Lung (tissue), 12 donors: ENCODE measurements around the gene ECM2. TPM values are rescaled to one million over a fixed set of nuclear protein-coding genes. Genes with fewer than 3 reads are reported as not detected.

ENCODE experiments used
- ATAC-seq: fragments of 200-7000 bp; cut with Tn5 transposase; one replicate; pipeline ENCODE4 v1.9.1; 2020; ENCODE audit warnings: moderate number of reproducible peaks; ENCODE audit not compliant: insufficient read depth, low FRiP score
- DNase-seq, 3 donors: peaks; one replicate each; pipeline ENCODE4 v3.0.0-alpha.2; 2013 to 2017
- H3K27ac ChIP-seq, 2 donors: one replicate each; pipeline ENCODE4 v1.5.1; 2013; ENCODE audit warnings: mild to moderate bottlenecking in 2 of 2, moderate library complexity in 2 of 2, control low read depth in 1 of 2, inconsistent platforms in 1 of 2, low read depth in 1 of 2, low read length in 1 of 2
- H3K27me3 ChIP-seq, 3 donors: one replicate each; pipeline ENCODE4 v1.5.1; 2013; ENCODE audit warnings: low read length in 2 of 3; ENCODE audit not compliant: control insufficient read depth in 3 of 3, insufficient read depth in 3 of 3
- H3K36me3 ChIP-seq, 4 donors: one replicate each; pipeline ENCODE4 v1.5.1; 2013; ENCODE audit warnings: low read length in 4 of 4, mild to moderate bottlenecking in 1 of 4, moderate library complexity in 1 of 4; ENCODE audit not compliant: control insufficient read depth in 4 of 4, insufficient read depth in 4 of 4
- H3K4me1 ChIP-seq, 5 donors: one replicate each; pipeline ENCODE4 v1.5.1; 2013; ENCODE audit warnings: low read length in 5 of 5, mild to moderate bottlenecking in 2 of 5, moderate library complexity in 1 of 5; ENCODE audit not compliant: control insufficient read depth in 5 of 5, insufficient read depth in 5 of 5
- H3K4me3 ChIP-seq: one replicate; pipeline ENCODE4 v1.5.1; 2013; ENCODE audit warnings: mild to moderate bottlenecking, control low read depth, moderate library complexity
- H3K9ac ChIP-seq, 2 donors: one replicate each; pipeline ENCODE4 v1.5.1; 2013; ENCODE audit warnings: low read length in 2 of 2, control low read depth in 1 of 2; ENCODE audit not compliant: insufficient read depth in 1 of 2
- H3K9me3 ChIP-seq, 4 donors: one replicate each; pipeline ENCODE4 v1.5.1; 2013; ENCODE audit warnings: low read length in 3 of 4, mild to moderate bottlenecking in 1 of 4, moderate library complexity in 1 of 4; ENCODE audit not compliant: control insufficient read depth in 4 of 4, insufficient read depth in 3 of 4
- WGBS, 2 donors: extraction: QIAGEN DNeasy Blood & Tissue Kit; methylation state at CpG; one replicate each; pipeline ENCODE4 v1.1.7; 2013; 5-methylcytosine and 5-hydroxymethylcytosine counted together
- polyA plus RNA-seq, 2 donors: library from polyadenylated mRNA; stranded (reverse); fragments of 200-250 nt; gene quantifications; one replicate each; pipeline ENCODE4 v1.2.1, GENCODE V29; 2013
- total RNA-seq, 2 donors: library from RNA; depleted of rRNA in 1 of 2; stranded (reverse); fragments of >200 nt in 1 of 2; gene quantifications; one replicate each; pipeline ENCODE4 v1.2.1, GENCODE V29; 2014 to 2021
- TF ChIP-seq, protein P1 (sequence below): IDR thresholded peaks from 2 replicates; pipeline ENCODE4 v1.5.1; 2012; ENCODE audit warnings: mild to moderate bottlenecking; ENCODE audit errors: control extremely low read depth, extremely low read depth
- donor health status: control.
- donor health status: control.
- donor health status: Bipolar disorder and iron deficiency.
- donor health status: healthy.
- donor health status: DM: yes; HTN: yes; CAD: no.

Gene ECM2
- total and polyA plus RNA-seq, 4 donors: 0.92 to 63.1 (median 2.4) TPM

DNA sequence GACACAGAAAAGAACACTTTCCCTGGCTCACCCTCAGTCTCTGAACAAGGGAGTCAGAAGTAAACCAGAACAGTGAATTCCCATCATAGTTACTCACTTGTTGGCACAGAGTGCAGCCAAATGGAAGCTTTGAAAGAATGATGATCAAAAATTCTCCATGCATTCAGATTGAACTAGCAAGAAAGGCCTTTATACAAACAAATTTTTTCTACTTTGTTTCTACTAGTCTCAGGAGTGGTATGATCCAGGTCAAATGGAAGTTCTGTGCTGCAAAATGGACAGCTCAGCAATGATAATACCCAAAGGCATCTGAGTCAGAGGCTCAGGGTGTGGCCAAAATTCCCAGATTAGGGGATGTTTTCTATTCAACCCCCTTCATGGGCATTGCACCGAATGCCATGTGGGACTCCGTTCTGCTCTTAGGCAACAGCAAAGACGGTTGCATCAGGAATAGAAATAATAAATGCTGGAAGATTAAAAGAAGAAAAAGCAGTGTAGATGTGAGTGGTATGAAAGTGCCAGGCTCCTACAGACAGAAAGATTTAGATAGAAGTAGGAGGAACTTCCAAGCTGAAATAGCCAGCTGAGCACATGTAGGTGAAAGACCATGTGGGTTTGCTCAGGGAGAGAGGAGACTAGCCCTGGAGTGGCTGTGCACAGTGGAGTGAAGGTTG lies 29.5 kb downstream of the ECM2 start:
- Histone ChIP-seq H3K27ac (peak overlapping the region in 1 of 2 donors; percentile 55), H3K27me3 (no peaks in the 10 kb centered on the region), H3K36me3 (peaks cover 0 to 13% (median 0%) of the 10 kb centered on the region in 4 donors), H3K4me3 (no peak overlapping the region), H3K9ac (no peak overlapping the region), H3K9me3 (no peaks in the 10 kb centered on the region), H3K4me1 (peaks cover 0 to 31% (median 6%) of the 10 kb centered on the region in 5 donors)
- ATAC-seq: peak; percentile 79
- 64 to 71% methylated on average over 3 of the region's 3 CpGs for WGBS, 2 donors
- DNase-seq: peak in 2 of 3 donors; percentile 63 to 70
- TF ChIP-seq, protein P1, sequence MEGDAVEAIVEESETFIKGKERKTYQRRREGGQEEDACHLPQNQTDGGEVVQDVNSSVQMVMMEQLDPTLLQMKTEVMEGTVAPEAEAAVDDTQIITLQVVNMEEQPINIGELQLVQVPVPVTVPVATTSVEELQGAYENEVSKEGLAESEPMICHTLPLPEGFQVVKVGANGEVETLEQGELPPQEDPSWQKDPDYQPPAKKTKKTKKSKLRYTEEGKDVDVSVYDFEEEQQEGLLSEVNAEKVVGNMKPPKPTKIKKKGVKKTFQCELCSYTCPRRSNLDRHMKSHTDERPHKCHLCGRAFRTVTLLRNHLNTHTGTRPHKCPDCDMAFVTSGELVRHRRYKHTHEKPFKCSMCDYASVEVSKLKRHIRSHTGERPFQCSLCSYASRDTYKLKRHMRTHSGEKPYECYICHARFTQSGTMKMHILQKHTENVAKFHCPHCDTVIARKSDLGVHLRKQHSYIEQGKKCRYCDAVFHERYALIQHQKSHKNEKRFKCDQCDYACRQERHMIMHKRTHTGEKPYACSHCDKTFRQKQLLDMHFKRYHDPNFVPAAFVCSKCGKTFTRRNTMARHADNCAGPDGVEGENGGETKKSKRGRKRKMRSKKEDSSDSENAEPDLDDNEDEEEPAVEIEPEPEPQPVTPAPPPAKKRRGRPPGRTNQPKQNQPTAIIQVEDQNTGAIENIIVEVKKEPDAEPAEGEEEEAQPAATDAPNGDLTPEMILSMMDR: no peak

DNA sequence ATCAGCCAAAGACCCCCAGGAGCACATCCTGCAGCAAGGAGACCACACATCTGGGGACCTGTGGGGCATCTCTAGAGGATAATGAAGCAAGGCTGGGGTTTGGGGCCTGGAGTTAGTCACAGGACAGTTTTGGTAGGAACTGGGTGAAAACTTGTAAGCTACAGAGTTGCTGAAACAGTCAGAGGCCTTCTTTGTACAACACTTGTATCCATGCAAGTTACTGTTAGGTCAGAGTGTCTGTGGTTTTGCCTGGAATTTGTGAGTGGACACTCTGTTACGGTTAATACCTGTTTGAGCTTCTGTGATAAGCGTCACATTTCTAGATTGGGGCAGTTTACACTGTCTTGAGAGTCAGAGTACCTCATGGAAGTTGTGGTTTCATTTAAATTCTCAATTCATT lies 30.9 kb downstream of the ECM2 start:
- TF ChIP-seq, protein P1: no peak
- 83 to 89% methylated on average over 2 of the region's 2 CpGs for WGBS, 2 donors
- Histone ChIP-seq H3K4me1 (peaks cover 0 to 31% (median 6%) of the 10 kb centered on the region in 5 donors), H3K9me3 (no peaks in the 10 kb centered on the region), H3K9ac (no peak overlapping the region), H3K4me3 (no peak overlapping the region), H3K36me3 (peaks cover 0 to 13% (median 0%) of the 10 kb centered on the region in 4 donors), H3K27ac (no peak overlapping the region), H3K27me3 (no peaks in the 10 kb centered on the region)
- DNase-seq (no peak), ATAC-seq (no peak)

DNA sequence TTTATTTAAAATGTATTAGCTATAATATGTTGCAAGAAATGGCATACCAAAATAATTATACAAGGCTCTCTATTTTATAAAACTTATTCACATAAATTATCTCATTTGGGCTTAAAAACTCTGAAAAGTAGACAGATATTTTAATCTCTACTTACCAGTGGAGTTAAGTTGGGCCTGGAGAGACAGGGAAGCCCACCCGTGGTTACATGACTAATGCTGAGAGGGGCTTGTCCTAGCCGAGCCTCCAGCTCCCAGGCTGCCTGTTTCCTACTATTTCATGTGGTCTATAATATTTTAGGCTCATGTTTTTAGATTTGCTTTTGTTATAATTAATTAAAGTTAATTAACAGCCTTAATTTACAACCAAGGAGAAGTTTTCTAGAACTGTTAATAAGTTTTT lies 32.6 kb downstream of the ECM2 start:
- Histone ChIP-seq H3K27me3 (no peaks in the 10 kb centered on the region), H3K4me1 (peaks cover 0 to 22% (median 6%) of the 10 kb centered on the region in 5 donors), H3K36me3 (peaks cover 0 to 13% (median 0%) of the 10 kb centered on the region in 4 donors), H3K9me3 (no peaks in the 10 kb centered on the region), H3K9ac (no peak overlapping the region), H3K27ac (no peak overlapping the region), H3K4me3 (no peak overlapping the region)
- WGBS, 2 donors: 68 to 79% methylated on average over 2 of the region's 2 CpGs
- ATAC-seq: no peak
- DNase-seq: no peak
- TF ChIP-seq, protein P1: no peak
